Tracheal epithelial cell (primary cell): Measurements from ENCODE around the gene PIANP. TPM values are rescaled to one million over a fixed set of nuclear protein-coding genes. Genes with fewer than 3 reads are reported as not detected.

ENCODE experiments used
- total RNA-seq: library from RNA; depleted of rRNA; stranded (reverse); fragments of >200 nt; gene quantifications from 2 replicates; pipeline ENCODE4 v1.2.1, GENCODE V29; 2014

PIANP gene
- not detected in 2 replicates for total RNA-seq

GRCh38 chr12:6700646-6701051 lies at the start of gene PIANP:
Gene PIANP (minus strand): TSS chr12:6700815. CDS start chr12:6698061, 2,754 bp downstream.

GRCh38 chr12:6723607-6724408 lies 23.2 kb upstream of the PIANP start, which contains the start of gene COPS7A:
Gene COPS7A (plus strand): TSS chr12:6724046. CDS start chr12:6724657, 611 bp downstream.

GRCh38 chr12:6688999-6689882 lies 11.4 kb downstream of the PIANP start, which contains the start of gene ZNF384:
Gene ZNF384 (minus strand): TSS chr12:6689375. CDS start chr12:6679520, 9,855 bp downstream.

DNA sequence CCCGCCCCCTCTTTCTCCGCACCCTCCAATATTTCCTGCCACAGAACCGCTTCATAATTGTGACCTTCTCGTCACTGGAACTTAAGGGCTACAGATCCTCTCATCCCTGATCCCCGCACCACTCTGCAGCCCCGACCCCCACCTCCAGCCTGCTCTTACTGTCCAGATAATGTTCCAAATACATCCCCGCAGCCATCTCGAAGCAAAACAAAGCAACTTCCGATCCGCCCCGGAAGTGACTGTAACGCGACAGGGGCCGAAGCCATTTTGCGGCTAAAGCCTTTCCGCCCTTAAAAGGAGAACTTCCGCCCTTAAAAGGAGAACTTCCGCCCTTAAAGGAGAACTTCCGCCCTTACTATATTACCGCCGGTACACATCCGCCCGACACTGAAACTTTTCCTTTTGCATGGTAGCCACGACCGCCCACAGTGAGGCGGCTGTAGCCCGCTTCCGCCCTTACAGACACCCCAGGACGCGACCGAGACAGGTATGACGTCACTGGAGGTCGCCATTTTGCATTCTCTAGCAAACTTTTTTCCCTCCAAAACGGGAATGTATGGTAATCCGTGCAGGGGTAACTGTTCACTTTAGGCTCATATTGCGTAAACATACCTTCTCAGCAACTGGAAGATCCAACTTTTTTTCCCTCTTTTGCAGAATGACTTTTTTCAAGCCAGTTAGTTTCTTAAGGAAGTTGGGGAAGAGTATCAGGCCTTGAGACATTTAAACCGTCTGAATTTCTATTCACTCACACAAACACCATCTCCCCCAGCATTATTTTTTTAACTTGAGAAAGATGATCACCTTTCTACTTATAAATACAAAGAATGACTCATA lies 37.5 kb downstream of the PIANP start, which contains the start of gene ING4:
TSS of gene ING4 (minus strand) at position 214 of the 837 bp plus-strand sequence. CDS start at position 196, 18 bp downstream.

GRCh38 chr12:6647083-6647604 lies 53.5 kb downstream of the PIANP start, which contains the start of gene ACRBP:
Gene ACRBP (minus strand): TSS chr12:6647432. CDS start chr12:6647366, 66 bp downstream.

Other genes starting within 250 kb of the PIANP start
- 3.2 and 5.3 TPM in 2 replicates for gene TAPBPL, start 248.8 kb downstream of the PIANP start, total RNA-seq
- gene VAMP1, start 230.1 kb downstream of the PIANP start, total RNA-seq = under 0.01 and 0.21 TPM in 2 replicates
- gene MRPL51, start 207.6 kb downstream of the PIANP start, total RNA-seq = 52.2 and 64.6 TPM in 2 replicates
- 10.6 and 25.4 TPM in 2 replicates for gene NCAPD2, start 206.7 kb downstream of the PIANP start, total RNA-seq
- 6,794 and 7,400 TPM in 2 replicates for gene GAPDH, start 166.3 kb downstream of the PIANP start, total RNA-seq
- gene IFFO1, start 144.8 kb downstream of the PIANP start, total RNA-seq = 0.85 and 1.7 TPM in 2 replicates
- 24.6 and 39.4 TPM in 2 replicates for gene NOP2, start 132.5 kb downstream of the PIANP start, total RNA-seq
- 179 and 185 TPM in 2 replicates for gene CHD4, start 93.4 kb downstream of the PIANP start, total RNA-seq
- gene LPAR5, start 64.9 kb downstream of the PIANP start, total RNA-seq = 2.3 and 3.9 TPM in 2 replicates
- gene ACRBP, start 53.4 kb downstream of the PIANP start, total RNA-seq = not detected in 2 replicates
- 14.9 and 28.7 TPM in 2 replicates for gene ING4, start 37.7 kb downstream of the PIANP start, total RNA-seq
- 5.8 and 6.4 TPM in 2 replicates for gene ZNF384, start 11.4 kb downstream of the PIANP start, total RNA-seq
- 56.6 and 68.8 TPM in 2 replicates for gene COPS7A, start 23.2 kb upstream of the PIANP start, total RNA-seq
- gene MLF2, start 52.3 kb upstream of the PIANP start, total RNA-seq = 176 and 190 TPM in 2 replicates
- 17.7 and 26.0 TPM in 2 replicates for gene PTMS, start 65.5 kb upstream of the PIANP start, total RNA-seq
- gene LAG3, start 71.7 kb upstream of the PIANP start, total RNA-seq = 0.24 TPM in 1 of 2 replicates, not detected in the other
- not detected in 2 replicates for gene CD4, start 88.7 kb upstream of the PIANP start, total RNA-seq
- gene GPR162, start 121.0 kb upstream of the PIANP start, total RNA-seq = 0.72 TPM in 1 of 2 replicates, not detected in the other
- 22.2 and 39.3 TPM in 2 replicates for gene P3H3, start 127.6 kb upstream of the PIANP start, total RNA-seq
- 0.24 TPM in 1 of 2 replicates, not detected in the other for gene GNB3, start 140.1 kb upstream of the PIANP start, total RNA-seq
- gene CDCA3, start 150.5 kb upstream of the PIANP start, total RNA-seq = under 0.01 and 2.4 TPM in 2 replicates
- 61.2 and 83.4 TPM in 2 replicates for gene USP5, start 151.3 kb upstream of the PIANP start, total RNA-seq
- 1,092 and 1,488 TPM in 2 replicates for gene TPI1, start 166.7 kb upstream of the PIANP start, total RNA-seq
- 7.2 and 7.7 TPM in 2 replicates for gene SPSB2, start 172.5 kb upstream of the PIANP start, total RNA-seq
- gene LRRC23, start 204.0 kb upstream of the PIANP start, total RNA-seq = 11.3 and 11.7 TPM in 2 replicates
- 6.6 and 31.1 TPM in 2 replicates for gene ENO2, start 213.8 kb upstream of the PIANP start, total RNA-seq
- 6.3 and 12.8 TPM in 2 replicates for gene ATN1, start 227.1 kb upstream of the PIANP start, total RNA-seq
- gene RNU7-1, start 243.0 kb upstream of the PIANP start, total RNA-seq = not detected in 2 replicates
- 86.0 and 133 TPM in 2 replicates for gene C12orf57, start 243.2 kb upstream of the PIANP start, total RNA-seq